ENCODE data around the gene MGAM2.

DNA sequence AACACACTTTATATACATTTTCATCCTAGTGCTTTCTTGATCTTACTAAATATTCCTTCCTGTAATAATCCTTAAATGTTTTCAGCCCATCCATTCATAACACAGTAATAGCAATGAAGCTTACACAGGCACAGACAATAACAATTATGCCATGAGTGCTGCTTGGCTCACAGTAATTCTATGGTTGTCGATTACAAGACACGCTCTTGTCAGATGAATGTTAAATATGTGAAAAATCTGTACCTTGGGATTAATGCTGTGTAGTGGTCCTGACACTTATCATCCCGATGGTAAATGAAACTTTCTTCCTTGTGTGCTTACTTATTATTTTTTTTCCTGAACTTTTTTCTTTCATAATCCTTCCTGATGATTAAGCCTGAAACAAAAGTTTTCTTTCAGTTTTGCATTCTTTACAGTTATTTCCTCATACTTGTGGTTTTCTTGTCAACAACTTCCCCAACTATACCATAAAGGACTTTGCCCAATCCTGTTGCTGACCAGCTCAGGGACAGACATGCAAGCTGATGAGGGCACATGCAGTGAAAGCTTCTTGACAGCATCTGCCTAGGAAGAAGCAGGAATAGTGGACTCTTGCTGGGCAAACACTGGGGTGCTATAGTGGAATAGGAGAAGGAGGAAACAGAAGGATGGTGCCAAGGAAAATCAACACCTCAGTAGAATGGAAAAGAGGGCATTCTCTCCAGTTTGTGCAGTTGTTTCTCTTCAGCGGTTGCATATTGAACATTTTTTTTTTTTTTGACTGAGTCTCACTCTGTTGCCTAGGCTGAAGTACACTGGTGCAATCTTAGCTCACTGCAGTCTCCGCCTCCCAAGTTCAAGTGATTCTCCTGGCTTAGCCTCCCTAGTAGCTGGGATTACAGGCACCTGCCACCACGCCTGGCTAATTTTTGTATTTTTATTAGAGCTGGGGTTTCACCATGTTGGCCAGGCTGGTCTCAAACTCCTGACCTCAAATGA is 6.7 kb upstream of the MGAM2 start:
- TF ChIP-seq, protein P1, sequence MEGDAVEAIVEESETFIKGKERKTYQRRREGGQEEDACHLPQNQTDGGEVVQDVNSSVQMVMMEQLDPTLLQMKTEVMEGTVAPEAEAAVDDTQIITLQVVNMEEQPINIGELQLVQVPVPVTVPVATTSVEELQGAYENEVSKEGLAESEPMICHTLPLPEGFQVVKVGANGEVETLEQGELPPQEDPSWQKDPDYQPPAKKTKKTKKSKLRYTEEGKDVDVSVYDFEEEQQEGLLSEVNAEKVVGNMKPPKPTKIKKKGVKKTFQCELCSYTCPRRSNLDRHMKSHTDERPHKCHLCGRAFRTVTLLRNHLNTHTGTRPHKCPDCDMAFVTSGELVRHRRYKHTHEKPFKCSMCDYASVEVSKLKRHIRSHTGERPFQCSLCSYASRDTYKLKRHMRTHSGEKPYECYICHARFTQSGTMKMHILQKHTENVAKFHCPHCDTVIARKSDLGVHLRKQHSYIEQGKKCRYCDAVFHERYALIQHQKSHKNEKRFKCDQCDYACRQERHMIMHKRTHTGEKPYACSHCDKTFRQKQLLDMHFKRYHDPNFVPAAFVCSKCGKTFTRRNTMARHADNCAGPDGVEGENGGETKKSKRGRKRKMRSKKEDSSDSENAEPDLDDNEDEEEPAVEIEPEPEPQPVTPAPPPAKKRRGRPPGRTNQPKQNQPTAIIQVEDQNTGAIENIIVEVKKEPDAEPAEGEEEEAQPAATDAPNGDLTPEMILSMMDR (IDR thresholded peaks at IDR 0.05; ENCODE audit: low read depth, low read length), result no peak
- no peak for TF ChIP-seq EZH2phosphoT487 (IDR thresholded peaks at IDR 0.05; ENCODE audit: low read depth)

Measured in OCI-LY3 (cell line).